OCI-LY1 (cell line): ENCODE measurements around the gene GIMAP7.

Source experiments
- CTCF ChIP-seq: fragments of 200-600 bp; sonication (generic), shearing (Covaris generic); IDR thresholded peaks from 2 replicates; pipeline ENCODE4 v1.5.1; 2017; ENCODE audit warnings: mild to moderate bottlenecking, antibody characterized with exemption, low read length, moderate library complexity, mixed read lengths
- EZH2 ChIP-seq: fragments of 200-600 bp; sonication (generic), shearing (Covaris generic); IDR thresholded peaks from 2 replicates; pipeline ENCODE4 v1.8.0; 2017; ENCODE audit warnings: borderline replicate concordance, mixed run types, mild to moderate bottlenecking, antibody characterized with exemption, low read length, moderate library complexity, mixed read lengths

- TF ChIP-seq CTCF: no peak
- no peak for TF ChIP-seq EZH2
These were observed 11.5 kb upstream of the GIMAP7 start for GRCh38 chr7:150503155-150503554.
